ENCODE data around the gene KAT6B.

DNA sequence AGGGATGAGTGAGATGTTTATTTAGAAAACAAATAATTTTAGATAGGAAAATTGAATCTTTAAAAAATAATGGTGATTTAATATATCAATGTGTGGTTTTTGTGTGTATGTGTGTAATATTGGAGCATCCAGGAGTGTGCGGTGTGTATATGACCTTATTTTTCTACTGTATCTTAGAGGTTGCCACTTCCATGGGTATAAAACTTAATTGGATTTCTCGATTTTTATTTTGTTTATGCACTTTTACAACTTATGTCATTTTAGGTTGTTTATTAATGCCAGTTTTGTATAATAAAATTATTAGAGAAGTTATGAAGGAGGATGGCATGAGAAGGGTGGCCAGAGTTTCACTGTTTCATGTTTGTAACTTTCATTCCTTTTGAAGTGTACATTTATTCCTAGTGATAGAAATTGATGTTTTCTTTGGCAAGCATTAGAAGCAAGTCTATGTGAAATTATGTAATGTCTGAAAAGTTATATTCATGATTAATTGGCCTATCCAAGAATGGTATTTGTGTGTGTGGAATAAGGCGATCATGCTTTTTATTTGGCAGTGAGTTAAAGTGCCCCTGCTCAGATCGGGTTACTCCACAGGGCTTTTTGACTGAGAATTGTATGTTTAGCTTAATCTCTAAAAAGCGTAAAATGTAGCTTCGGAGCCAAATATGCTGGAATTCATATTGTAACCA is 110.3 kb downstream of the KAT6B start:
- TF ChIP-seq SIN3A (IDR thresholded peaks at IDR 0.05; ENCODE audit: borderline replicate concordance, insufficient read depth, low read length): no peak
- TF ChIP-seq POLR2AphosphoS5 (IDR thresholded peaks at IDR 0.05; ENCODE audit: low read depth, low read length): no peak
- no peak for TF ChIP-seq REST (IDR thresholded peaks at IDR 0.05; ENCODE audit: insufficient read depth in 1 of 2, low read depth in 2 of 2, low read length in 2 of 2)
- no peak for TF ChIP-seq TAF1 (IDR thresholded peaks at IDR 0.05; ENCODE audit: borderline replicate concordance, insufficient read depth, low read length)
